Breast epithelium (tissue), 4 donors: ENCODE results near the gene ADGRF1. TPM values are rescaled to one million over a fixed set of nuclear protein-coding genes. Genes with fewer than 3 reads are reported as not detected.
A peak's percentile ranks its signal among the peaks of the same experiment; 100 is the strongest.
"Not testable (repeated sequence)": the region's sequence is repeated elsewhere in the genome, so short reads cannot be mapped to it uniquely, and the experiment has no call there.

Experiments used
- DNase-seq, 2 donors: peaks; one replicate each; pipeline ENCODE4 v3.0.0-alpha.2; 2019; ENCODE audit warnings: low spot score in 2 of 2
- H3K27ac ChIP-seq, 2 donors: fragments of 200-600 bp; sonication (generic) in 1 of 2; one replicate each; pipeline ENCODE4 v1.5.1; 2016 to 2019; ENCODE audit warnings: mild to moderate bottlenecking in 1 of 2
- H3K27me3 ChIP-seq, 2 donors: fragments of 200-600 bp; sonication (generic) in 1 of 2; one replicate each; pipeline versions ENCODE4 v1.5.1 to v1.6.0; 2017 to 2019; ENCODE audit warnings: control low read depth in 1 of 2, mild to moderate bottlenecking in 1 of 2
- H3K36me3 ChIP-seq: fragments of 200-600 bp; one replicate; pipeline ENCODE4 v1.5.1; 2019
- H3K4me1 ChIP-seq, 2 donors: fragments of 200-600 bp; sonication (generic); one replicate each; pipeline ENCODE4 v1.5.1; 2016 to 2019; ENCODE audit warnings: control low read depth in 1 of 2
- H3K4me3 ChIP-seq, 3 donors: fragments of 200-600 bp; sonication (generic); 1 replicate in 2 of 3; 2 replicates in 1 of 3; pipeline ENCODE4 v1.5.1; 2016 to 2019; ENCODE audit warnings: mild to moderate bottlenecking in 3 of 3, moderate library complexity in 2 of 3
- H3K9me3 ChIP-seq, 2 donors: fragments of 200-600 bp; sonication (generic) in 1 of 2; one replicate each; pipeline ENCODE4 v1.5.1; 2016 to 2019; ENCODE audit warnings: control low read depth in 1 of 2
- POLR2A ChIP-seq: fragments of 450-650 bp; IDR thresholded peaks from one replicate; pipeline ENCODE4 v1.6.1; 2016; ENCODE audit warnings: antibody characterized with exemption, mild to moderate bottlenecking, moderate library complexity
- POLR2AphosphoS5 ChIP-seq, 3 donors: sonication (generic); formaldehyde crosslinking; IDR thresholded peaks; one replicate each; pipeline ENCODE4 v1.6.1; 2017; ENCODE audit warnings: antibody characterized with exemption in 3 of 3
- intact Hi-C: fragments of 100-400 bp; cut with DNase I; formaldehyde crosslinking; loops from one replicate; pipeline ENCODE4 v1.15.1; 2023; ENCODE audit warnings: low total_unique reads
- total RNA-seq, 3 donors: library from RNA; depleted of rRNA; stranded (reverse); fragments of >200 nt; gene quantifications; one replicate each; pipeline ENCODE4 v1.1.0, GENCODE V29; 2016
- TF ChIP-seq, protein P1 (sequence below), 3 donors: fragments of 450-650 bp; IDR thresholded peaks; one replicate each; pipeline ENCODE4 v1.5.1; 2016 to 2017; ENCODE audit warnings: antibody characterized with exemption in 3 of 3, mild to moderate bottlenecking in 3 of 3, moderate library complexity in 3 of 3

The ADGRF1 gene
- total RNA-seq, 3 donors from 2014 or later, result 0.66 to 3.5 TPM; not detected in 1

DNA sequence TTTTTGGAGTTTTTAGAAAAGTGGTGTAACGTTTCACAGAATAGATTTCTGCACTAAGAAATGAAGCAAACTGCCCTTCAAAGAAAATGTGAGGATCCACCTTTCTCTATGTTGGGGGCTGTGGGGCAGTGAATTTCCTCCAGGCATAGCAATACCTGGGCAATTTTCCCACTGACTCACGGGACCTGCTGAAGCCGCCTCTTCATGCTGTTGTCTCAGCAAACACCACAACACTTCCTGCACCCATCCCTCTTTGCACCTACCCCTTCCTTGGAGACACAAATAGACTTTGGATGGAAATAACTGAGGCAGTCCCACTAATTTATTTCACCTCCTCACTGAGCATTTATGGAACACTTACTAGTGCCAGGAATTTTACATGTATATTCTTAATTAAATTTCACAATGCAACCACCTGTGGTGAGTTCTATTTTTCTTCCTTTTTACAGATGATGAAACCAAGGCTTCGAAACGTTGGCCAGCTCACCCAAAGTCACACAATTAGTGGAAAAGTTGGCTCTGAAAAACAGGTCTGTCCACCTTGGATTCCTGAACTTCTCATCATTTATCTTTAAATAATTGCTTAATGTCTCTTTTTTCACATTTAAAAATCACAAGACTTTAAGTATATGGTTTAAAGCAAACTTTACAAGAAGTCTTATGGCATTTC lies 17.2 kb upstream of the ADGRF1 start:
- peaks cover 0 to 6% of the 10 kb centered on the region in 2 donors for H3K9me3 ChIP-seq
- peak overlapping the region; percentile 16 to 68 for H3K27ac ChIP-seq
- H3K4me3 ChIP-seq, result no peak overlapping the region
- no peaks in the 10 kb centered on the region for H3K27me3 ChIP-seq
- H3K36me3 ChIP-seq, result no peaks in the 10 kb centered on the region
- peak in 1 of 2 donors; percentile 54 for DNase-seq
- intact Hi-C loops, result no loop called here
- TF ChIP-seq, protein P1, sequence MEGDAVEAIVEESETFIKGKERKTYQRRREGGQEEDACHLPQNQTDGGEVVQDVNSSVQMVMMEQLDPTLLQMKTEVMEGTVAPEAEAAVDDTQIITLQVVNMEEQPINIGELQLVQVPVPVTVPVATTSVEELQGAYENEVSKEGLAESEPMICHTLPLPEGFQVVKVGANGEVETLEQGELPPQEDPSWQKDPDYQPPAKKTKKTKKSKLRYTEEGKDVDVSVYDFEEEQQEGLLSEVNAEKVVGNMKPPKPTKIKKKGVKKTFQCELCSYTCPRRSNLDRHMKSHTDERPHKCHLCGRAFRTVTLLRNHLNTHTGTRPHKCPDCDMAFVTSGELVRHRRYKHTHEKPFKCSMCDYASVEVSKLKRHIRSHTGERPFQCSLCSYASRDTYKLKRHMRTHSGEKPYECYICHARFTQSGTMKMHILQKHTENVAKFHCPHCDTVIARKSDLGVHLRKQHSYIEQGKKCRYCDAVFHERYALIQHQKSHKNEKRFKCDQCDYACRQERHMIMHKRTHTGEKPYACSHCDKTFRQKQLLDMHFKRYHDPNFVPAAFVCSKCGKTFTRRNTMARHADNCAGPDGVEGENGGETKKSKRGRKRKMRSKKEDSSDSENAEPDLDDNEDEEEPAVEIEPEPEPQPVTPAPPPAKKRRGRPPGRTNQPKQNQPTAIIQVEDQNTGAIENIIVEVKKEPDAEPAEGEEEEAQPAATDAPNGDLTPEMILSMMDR (IDR thresholded peaks at IDR 0.05), result no peak
- TF ChIP-seq POLR2AphosphoS5 (IDR thresholded peaks at IDR 0.05), result peak in 1 of 3 donors; percentile 11
- peaks cover 0 to 16% of the 10 kb centered on the region in 2 donors for H3K4me1 ChIP-seq

DNA sequence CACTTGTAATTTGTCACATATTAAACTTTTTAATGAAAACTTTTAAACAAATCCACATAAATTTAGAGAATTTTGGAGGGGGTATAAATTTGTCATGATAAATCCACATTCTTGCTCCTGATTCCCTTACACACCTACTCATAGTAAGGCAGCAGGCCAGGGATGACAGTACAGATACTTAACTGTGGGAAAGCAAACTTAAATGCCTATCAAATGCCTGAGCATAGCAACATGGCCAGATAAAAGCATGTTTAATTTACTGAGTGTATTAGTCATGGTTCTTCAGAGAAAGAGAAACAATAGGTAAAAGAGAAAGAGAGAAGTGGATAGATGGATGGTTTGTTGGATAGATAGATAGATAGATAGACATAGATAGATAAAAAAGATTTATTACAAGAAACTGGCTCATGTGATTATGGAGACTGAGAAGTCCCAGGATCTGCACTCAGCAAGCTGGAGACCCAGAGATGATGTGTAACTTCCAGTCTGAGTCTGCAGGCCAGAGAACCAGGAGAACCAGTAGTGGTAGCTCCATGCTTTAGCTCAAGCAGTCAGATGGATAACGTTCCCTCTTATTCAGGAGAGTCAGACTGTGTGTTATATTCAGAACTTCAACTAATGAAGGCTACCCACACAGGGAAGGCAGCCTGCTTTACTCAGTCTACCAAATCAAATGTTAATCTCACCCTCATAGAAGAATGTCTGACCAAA lies 15.9 kb upstream of the ADGRF1 start:
- peaks cover 0 to 2% of the 10 kb centered on the region in 2 donors for H3K9me3 ChIP-seq
- intact Hi-C loops, result no loop called here
- no peaks in the 10 kb centered on the region for H3K27me3 ChIP-seq
- no peak overlapping the region for H3K4me3 ChIP-seq
- TF ChIP-seq, protein P1 (IDR thresholded peaks at IDR 0.05), result no peak
- no peak for TF ChIP-seq POLR2A
- no peak for TF ChIP-seq POLR2AphosphoS5 (IDR thresholded peaks at IDR 0.05)
- peak overlapping the region in 1 of 2 donors; percentile 16 for H3K27ac ChIP-seq
- no peaks in the 10 kb centered on the region for H3K36me3 ChIP-seq
- no peak for DNase-seq
- H3K4me1 ChIP-seq, result peaks cover 0 to 16% of the 10 kb centered on the region in 2 donors

DNA sequence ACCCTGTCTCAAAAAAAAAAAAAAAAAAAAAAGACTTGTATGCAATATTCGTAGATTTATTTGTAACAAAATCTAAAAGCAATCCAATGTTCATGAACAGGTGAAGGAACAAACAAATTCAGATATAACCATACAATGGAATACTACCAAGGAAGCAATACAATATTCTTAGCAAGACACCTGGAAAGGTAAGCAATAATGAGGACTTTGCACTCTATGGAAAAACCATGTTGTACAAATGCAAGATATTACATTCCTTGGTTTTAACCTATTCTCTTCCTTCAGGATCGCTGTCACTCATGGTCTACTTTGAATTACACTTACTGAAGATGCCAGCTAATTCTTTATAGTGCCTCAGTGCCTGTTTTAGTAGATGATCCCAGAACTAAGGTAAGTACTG lies 14.7 kb upstream of the ADGRF1 start:
- intact Hi-C loops, result no loop called here
- Histone ChIP-seq H3K27ac (no peak overlapping the region), H3K4me3 (no peak overlapping the region), H3K36me3 (no peaks in the 10 kb centered on the region), H3K9me3 (no peaks in the 10 kb centered on the region), H3K27me3 (no peaks in the 10 kb centered on the region), H3K4me1 (peaks cover 0 to 9% of the 10 kb centered on the region in 2 donors)
- TF ChIP-seq, protein P1 (IDR thresholded peaks at IDR 0.05), result no peak
- TF ChIP-seq POLR2A (no peak), POLR2AphosphoS5 (IDR thresholded peaks at IDR 0.05) (no peak)
- DNase-seq, result no peak

DNA sequence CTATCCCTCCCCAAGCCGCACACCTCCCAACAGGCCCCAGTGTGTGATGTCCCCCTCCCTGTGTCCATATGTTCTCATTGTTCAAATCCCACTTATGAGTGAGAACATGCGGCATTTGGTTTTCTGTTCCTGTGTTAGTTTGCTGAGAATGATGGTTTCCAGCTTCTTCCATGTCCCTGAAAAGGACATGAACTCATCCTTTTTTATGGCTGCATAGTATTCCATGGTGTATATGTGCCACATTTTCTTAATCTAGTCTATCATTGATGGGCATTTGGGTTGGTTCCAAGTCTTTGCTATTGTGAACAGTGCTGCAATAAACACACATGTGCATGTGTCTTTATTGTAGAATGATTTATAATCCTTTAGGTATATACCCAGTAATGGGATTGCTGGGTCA lies 12.2 kb upstream of the ADGRF1 start:
- H3K36me3 ChIP-seq, H3K4me3 ChIP-seq, H3K9me3 ChIP-seq, intact Hi-C loops, H3K4me1 ChIP-seq, DNase-seq, H3K27ac ChIP-seq, H3K27me3 ChIP-seq: not testable (repeated sequence)

DNA sequence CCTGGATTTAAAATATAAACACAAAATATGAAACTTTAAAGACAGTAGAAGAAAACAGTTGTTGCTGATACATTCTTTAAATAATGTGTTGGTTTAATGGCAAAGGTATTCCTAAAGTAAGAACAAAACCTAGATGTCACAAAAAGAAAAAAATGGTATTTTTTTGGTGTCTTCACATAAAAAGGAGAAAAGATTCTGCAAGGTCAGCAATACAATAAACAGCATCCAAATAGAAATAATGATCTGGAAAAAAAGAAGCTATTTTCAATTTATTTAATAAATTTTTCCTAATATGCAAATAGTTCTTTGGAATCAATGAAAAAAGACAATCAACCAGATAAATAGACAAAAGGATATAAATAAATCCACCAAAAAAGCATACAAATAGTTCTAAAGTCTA lies 6.5 kb upstream of the ADGRF1 start:
- DNase-seq, result no peak
- TF ChIP-seq POLR2AphosphoS5 (IDR thresholded peaks at IDR 0.05) (no peak), POLR2A (no peak)
- TF ChIP-seq, protein P1 (IDR thresholded peaks at IDR 0.05), result no peak
- Histone ChIP-seq H3K27me3 (no peaks in the 10 kb centered on the region), H3K4me3 (no peak overlapping the region), H3K9me3 (no peaks in the 10 kb centered on the region), H3K36me3 (no peaks in the 10 kb centered on the region), H3K27ac (no peak overlapping the region), H3K4me1 (no peaks in the 10 kb centered on the region)
- intact Hi-C loops, result no loop called here
